A549 (cell line): Measurements from ENCODE around the gene ZDBF2.

ENCODE experiments used
- CTCF ChIP-seq: fragments of >200 bp; sonication (Bioruptor Twin); formaldehyde crosslinking; IDR thresholded peaks from 3 replicates; pipeline ENCODE4 v1.5.1; 2016
- ESRRA ChIP-seq: fragments of 150-350 bp; IDR thresholded peaks from 2 replicates; pipeline ENCODE4 v1.6.1; 2014; ENCODE audit warnings: mild to moderate bottlenecking, low read length, borderline replicate concordance
- KDM5A ChIP-seq: fragments of 200-600 bp; sonication (generic); IDR thresholded peaks from 2 replicates; pipeline ENCODE4 v1.6.1; 2016; ENCODE audit warnings: antibody characterized with exemption, mild to moderate bottlenecking
- MAFK ChIP-seq: fragments of 450-650 bp; IDR thresholded peaks from 2 replicates; pipeline ENCODE4 v1.6.1; 2014; ENCODE audit not compliant: partially characterized antibody
- NR3C1 ChIP-seq: fragments of >200 bp; sonication (Bioruptor Twin); formaldehyde crosslinking; IDR thresholded peaks from 3 replicates; pipeline ENCODE4 v1.6.1; 2017
- POLR2A ChIP-seq: IDR thresholded peaks from 2 replicates; pipeline ENCODE4 v1.6.1; 2012; ENCODE audit warnings: mild to moderate bottlenecking, low read length
- POLR2AphosphoS2 ChIP-seq: conservative IDR thresholded peaks from 2 replicates; pipeline ENCODE4 v1.6.1; 2012; ENCODE audit warnings: low read length, improper control_type of control experiment, inconsistent platforms
- RAD21 ChIP-seq, 2 experiments: fragments of >200 bp in 1 of 2; sonication (Bioruptor Twin) in 1 of 2; formaldehyde crosslinking in 1 of 2; IDR thresholded peaks in 1 of 2; conservative IDR thresholded peaks in 1 of 2; 2 replicates in 1 of 2; 3 replicates in 1 of 2; pipeline ENCODE4 v1.6.1; 2012 to 2018; ENCODE audit warnings: inconsistent platforms in 1 of 2
- RCOR1 ChIP-seq: fragments of 150-350 bp; IDR thresholded peaks from 2 replicates; pipeline ENCODE4 v1.6.1; 2014; ENCODE audit warnings: antibody characterized with exemption, low read length, low read depth
- RFX5 ChIP-seq: fragments of 450-650 bp; IDR thresholded peaks from 2 replicates; pipeline ENCODE4 v1.7.1; 2014; ENCODE audit warnings: antibody characterized with exemption, mild to moderate bottlenecking, moderate library complexity
- USF2 ChIP-seq: fragments of 450-650 bp; IDR thresholded peaks from 2 replicates; pipeline ENCODE4 v1.6.1; 2014; ENCODE audit warnings: antibody characterized with exemption

GRCh38 chr2:206328974-206329373 is 54.5 kb downstream of the ZDBF2 start:
- TF ChIP-seq CTCF (no peak), RAD21 (conservative IDR thresholded peaks at IDR 0.05 in 1 of 2, IDR thresholded peaks at IDR 0.05 in 1 of 2) (no peak), USF2 (no peak), ESRRA (no peak), POLR2AphosphoS2 (no peak), POLR2A (no peak), RCOR1 (no peak), MAFK (no peak), KDM5A (no peak), RFX5 (no peak), NR3C1 (no peak)
